Epidermal melanocyte (primary cell): ENCODE results near the gene GALC.
A peak's percentile ranks its signal among the peaks of the same experiment; 100 is the strongest.

Experiments
- DNase-seq: peaks from one replicate; pipeline ENCODE4 v3.0.0; 2011; ENCODE audit warnings: low spot score; ENCODE audit not compliant: insufficient read length

GALC gene

GRCh38 chr14:87960013-87960787 is 32.8 kb downstream of the GALC start:
- DNase-seq, result no peak

DNA sequence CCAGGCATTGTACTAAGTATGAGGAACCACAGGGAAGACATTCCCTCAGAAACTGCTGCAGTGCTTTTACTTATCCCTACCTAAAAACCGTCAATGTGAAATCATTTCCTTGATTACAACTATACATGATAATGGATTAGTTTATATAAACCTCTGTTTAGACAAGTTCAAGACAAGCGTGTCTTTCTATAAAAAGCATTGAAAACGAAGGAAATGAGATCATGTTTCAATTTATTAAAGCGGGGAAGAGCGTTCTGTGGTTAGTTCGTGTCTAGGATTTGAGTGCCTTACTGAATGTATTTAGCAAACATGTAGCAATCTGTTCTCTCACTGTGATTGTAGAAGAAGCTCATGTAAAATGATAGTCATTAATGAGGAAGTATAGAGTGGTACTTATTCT is 37.5 kb downstream of the GALC start:
- DNase-seq, result no peak

DNA sequence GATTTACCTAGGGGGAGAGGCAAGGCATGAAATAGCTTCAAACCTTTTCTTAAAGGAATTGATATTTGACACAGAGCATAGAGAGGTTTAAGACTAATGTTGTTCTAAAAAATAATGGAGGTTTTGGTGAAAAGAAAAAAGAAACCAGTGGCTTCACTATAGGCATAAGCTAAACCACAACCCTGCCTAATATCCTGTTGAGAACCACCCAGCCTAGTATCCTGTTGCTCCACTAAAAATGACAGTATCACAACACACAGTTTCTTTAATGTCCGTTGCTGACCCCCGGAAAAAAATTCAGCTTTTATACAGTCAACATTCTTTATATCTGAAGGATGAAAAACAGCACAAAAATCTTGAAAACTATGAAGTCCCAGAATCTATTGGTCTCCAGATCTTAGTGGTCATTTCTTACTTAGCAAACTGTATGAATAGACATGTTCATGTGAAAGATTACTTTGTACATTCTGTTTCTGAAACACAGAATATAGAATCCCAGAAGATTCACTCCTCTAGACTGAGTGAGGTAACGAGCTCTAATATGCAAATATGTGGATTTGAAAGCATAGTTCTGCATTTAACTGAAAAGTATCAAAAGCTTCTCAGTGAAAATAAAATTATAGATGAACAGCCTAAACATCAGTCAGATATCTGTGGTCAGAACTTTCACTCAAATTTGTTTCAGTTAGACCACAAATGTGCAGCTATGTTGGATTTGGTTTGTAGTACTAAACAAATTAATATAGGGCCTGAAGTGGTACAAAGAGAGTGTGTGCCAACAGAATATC is 40.5 kb downstream of the GALC start:
- no peak for DNase-seq

- no peak for DNase-seq
Measured at GRCh38 chr14:87944987-87945604, 47.9 kb downstream of the GALC start.

GRCh38 chr14:87940894-87941293 is 52.1 kb downstream of the GALC start:
- no peak for DNase-seq

DNA sequence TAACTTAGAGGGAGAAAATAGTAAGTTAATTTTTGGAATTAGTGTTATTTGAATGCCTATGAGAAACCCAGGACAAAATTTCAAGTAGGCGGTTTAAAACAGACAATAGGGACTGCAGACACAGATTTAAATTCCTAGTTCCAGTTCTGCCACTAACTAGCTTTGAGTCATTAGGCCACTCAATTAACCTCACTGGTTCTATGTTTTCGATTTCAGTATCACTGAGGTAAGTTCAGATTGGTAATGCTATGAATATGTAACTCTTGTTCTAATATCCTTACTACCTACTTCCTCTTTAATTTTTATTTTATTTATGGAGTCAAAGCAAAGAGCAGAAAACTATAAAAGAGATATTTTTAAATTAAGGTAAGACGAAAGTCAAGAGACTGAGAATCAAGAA is 52.6 kb downstream of the GALC start:
- DNase-seq, result no peak

GRCh38 chr14:87935886-87936285 is 57.1 kb downstream of the GALC start:
- no peak for DNase-seq

DNA sequence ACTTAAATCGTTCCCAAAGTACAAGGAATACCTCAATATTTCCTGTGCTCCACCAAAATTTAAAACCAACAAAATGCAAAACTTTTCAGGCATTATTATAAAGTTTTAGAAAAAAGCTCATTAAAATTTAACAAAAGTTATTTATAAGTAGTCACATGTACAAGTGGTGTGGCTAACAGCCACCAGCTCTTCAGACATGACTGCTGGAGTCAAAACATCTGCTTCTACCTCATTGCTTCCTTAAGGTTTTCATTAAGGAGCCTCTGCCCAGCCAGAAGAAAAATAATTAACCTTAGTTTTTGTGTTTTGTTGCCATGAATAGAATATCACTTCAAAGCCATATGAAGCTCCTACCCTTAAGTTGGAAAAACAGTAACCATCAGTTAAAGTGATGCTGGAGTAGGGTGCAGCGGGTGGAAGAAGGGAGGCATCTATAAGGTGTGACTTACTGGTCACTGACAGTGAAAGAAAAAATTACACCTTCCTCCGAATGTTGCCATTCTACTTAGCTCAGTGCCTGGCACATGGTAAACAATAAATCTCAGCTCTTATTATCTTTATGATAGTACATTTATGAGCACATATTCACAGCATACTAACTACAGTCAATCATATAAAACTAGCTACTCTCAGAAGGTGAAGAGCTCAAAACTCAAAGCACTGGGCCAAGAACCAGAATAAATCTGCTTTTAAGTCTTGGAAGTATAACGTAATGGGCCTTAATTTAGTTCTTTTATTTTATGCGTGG is 57.7 kb downstream of the GALC start:
- no peak for DNase-seq

DNA sequence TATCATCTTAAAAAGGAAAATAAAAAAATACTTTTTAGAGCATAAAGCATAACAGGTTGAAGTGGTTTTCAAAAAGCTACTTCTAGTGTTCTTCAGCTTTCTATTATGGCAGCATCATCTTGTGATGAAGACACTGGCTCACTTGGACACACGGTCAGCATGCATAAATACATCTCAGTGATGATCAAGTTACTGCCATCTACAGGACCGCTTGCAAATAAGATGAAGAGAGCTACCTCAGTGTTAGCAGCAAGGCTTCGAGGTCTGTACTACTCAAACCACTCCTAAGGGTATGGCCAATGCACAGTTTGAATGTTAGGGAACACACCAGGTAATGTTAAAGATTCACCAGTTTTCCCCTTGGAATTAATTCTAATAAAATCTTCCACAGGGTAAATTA is 58.8 kb downstream of the GALC start:
- DNase-seq, result no peak

DNA sequence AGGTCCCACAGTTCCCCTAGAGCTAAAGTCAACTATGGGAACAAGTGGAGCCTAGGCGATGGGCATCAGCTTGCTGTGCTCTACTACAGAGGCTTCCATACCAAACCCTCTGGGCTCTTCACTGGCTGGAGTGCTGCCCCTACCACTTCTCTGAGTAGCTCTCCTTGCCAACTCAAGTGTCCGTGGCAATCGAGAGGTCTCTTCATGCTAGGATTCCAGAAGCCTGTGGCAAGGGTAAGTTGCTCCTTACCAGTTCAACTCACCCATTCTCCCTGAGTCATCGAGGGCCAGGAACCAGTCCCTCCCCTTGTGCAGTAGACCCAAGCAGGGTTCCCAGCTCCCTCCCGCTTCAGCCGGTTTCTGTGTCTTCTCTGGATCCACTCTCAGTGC is 76.1 kb downstream of the GALC start:
- DNase-seq, result no peak

DNA sequence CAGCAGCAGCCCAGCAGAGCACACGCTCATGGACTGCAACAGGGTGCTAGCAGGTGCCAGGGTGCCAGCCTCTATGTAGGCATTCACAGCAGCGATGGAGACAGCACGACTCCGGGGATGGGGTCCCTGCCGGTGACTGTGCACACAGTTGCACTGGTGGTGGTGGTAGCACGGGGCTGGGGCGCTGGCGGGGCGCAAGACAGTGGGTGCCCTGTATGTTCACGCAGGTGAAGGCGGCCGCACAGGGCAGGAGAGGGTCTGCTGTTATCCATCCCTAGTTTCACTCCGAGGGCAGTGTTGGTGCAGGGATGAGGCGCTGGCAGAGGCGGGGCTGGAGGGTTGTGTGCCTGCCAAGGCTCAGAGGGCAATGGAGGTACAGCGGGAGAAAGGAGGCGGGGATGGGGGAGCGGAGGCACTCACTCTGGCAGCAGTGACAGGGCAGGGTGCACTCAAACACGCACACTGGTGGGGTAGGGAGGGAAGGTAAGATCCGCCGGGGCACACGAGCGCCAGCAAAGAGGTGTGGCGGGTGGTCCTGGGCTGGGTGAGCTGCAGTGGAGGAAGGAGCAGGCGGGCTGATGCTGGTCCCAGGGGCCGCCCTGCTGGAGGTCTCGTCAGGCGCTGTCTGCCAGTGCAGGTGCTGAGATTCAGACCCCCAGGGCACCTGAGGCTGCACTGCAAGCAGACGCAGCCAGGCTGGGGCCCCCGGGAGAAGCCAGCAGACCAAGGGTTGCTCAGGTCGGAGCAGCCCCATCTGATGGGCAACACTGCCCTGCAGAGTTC is 76.7 kb downstream of the GALC start:
- no peak for DNase-seq

DNA sequence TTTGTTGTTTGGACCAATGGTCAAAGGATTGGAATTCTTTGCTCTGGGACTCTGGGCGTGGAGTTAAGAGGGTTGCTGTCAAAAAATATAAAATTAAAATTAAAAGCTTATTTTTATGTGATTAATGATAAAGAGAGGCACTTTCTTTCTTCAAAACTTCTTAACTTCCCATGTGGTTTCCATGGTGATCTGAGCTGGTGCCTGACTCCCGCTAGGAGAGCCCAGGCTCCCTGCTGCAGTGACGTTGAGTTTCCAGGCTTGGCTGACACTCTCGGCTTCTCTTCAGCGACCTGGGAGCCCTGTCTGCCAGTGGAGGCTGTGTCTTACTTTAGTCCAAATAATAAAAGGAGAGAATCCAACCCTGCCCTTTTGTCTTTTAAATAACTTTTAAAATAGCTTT is 84.4 kb downstream of the GALC start:
- DNase-seq, result no peak

GRCh38 chr14:87901652-87902051 is 91.3 kb downstream of the GALC start:
- DNase-seq, result no peak

- no peak for DNase-seq
Measured at GRCh38 chr14:87901236-87901635, 91.7 kb downstream of the GALC start.

GRCh38 chr14:87899228-87899627 is 93.8 kb downstream of the GALC start:
- DNase-seq, result no peak

DNA sequence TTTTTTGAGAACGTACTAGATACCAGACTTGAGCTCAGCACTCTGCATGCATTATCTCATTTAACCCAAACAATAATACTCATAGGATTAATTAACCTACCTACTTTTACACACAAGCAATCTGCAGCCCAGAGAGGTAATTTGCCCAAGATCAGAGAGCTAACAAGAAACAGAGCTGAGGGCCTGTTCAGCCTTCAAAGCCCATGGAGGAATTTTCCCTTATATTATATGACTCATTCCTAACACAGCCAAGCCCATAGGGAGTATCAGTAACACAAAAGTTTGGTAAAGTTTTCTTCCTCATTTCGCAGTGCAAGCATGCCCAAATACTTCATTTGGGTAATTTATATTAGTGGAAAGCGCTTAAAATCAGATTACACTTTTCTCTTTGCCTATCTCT is 94.7 kb downstream of the GALC start:
- DNase-seq, result no peak

DNA sequence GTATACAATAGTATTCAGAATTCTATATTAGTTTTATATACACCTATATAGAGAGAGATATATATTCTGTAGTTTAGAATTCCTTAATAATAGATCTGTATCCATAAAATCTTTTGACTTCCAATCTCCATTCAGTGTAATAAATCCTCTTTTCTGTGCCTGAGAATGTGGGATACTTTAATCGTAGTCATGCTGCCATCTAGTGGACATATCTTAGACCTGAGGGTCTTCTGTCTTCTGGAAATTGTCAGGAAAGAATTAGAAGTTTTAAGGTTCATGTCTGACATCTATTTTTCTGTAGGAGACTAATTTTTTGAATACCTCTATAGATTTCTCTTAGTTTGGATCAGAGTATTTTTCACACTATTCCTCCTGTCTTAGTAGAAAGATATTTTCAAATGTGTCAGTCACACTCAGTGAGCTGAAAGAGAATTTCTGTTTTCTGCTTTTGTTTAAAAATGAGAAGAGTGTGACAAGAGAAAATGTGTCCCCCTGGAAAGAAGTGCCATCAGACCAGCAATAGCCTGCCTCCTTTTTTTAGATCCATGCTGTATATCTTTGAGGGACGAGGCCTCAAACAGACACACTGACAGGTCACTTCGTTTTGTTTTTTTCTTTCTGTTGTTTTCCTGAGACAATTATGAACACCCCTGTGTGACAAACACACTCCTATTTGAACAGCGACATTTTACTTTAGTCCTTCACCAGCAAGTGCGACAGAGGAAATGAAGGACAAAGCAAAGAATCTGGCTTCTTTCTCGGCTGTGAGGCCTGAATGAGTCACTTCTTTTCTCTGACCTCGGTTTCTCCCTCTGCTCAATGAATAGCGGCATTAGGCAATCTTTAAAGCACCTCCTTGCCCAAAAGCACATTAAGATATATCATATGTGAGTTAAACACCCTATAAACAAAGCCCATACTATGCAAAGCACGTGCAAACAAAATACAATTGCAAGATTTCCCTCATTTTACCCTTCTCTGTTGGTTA is 96.3 kb downstream of the GALC start:
- peak; percentile 50 for DNase-seq

DNA sequence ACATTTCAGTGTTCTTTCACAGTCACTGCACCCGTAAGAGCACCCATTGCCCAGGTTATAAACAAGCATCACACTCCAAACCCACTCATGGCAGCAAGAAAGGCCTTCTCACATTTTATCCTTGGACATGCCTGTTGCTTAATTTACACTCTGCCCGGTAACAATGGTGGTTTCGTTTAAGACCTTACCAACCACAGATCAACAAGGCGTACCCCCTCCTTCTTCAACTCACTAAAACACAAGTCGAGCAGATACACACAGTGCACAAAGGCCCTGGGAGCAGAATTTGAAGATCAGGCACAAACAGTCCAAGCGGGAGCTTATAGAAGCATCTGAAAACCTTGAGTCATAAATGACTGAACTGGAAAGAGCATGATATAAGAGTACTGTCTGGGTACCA is 98.1 kb downstream of the GALC start:
- no peak for DNase-seq

DNA sequence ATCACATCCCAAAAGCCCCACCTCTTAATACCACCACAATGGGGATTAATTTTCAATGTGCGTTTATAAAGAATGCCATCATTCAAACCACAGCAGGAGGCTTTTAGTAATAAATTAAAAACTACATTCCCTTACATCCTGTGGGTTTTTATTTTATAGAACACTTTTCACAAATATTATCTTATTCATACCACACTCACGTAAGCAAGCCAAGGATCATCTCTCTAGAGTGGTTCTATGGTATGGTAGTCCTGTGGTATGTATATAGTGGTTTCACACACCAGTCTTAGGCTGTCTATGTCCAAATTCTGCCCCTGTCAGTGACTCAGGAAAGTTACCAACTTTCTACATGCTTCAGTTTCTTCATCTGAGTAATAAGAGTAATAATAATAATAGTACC is 100.2 kb downstream of the GALC start:
- no peak for DNase-seq
